Astrocyte (in vitro differentiated cells and primary cell): Measurements from ENCODE around the gene SIK3. TPM values are rescaled to one million over a fixed set of nuclear protein-coding genes. Genes with fewer than 3 reads are reported as not detected.

Source experiments
- DNase-seq: peaks from one replicate; pipeline ENCODE4 v3.0.0-alpha.2; 2010; ENCODE audit warnings: low read depth
- FAIRE-seq: peaks from 2 replicates; lab custom pipeline; 2011; peaks lifted over from hg19 to GRCh38; lab: Jason Lieb, UNC
- H2AFZ ChIP-seq: 2 replicates; pipeline ENCODE4 v1.6.0; 2012; ENCODE audit warnings: low read depth, low read length, inconsistent platforms
- H3K27ac ChIP-seq: 2 replicates; pipeline ENCODE4 v1.5.1; 2011; ENCODE audit warnings: low read depth, low read length, inconsistent platforms
- H3K27me3 ChIP-seq: 2 replicates; pipeline ENCODE4 v1.6.0; 2011; ENCODE audit warnings: low read length, inconsistent platforms; ENCODE audit not compliant: insufficient read depth
- H3K36me3 ChIP-seq: 2 replicates; pipeline ENCODE4 v1.5.1; 2011; ENCODE audit warnings: low read length, inconsistent platforms; ENCODE audit not compliant: insufficient read depth
- H3K4me1 ChIP-seq: 2 replicates; pipeline ENCODE4 v1.5.1; 2011; ENCODE audit warnings: low read length, inconsistent platforms; ENCODE audit not compliant: insufficient read depth
- H3K4me2 ChIP-seq: 2 replicates; pipeline ENCODE4 v1.6.0; 2012; ENCODE audit warnings: low read length, inconsistent platforms
- H3K4me3 ChIP-seq: 2 replicates; pipeline ENCODE4 v1.5.1; 2011; ENCODE audit warnings: low read depth, mild to moderate bottlenecking, low read length, inconsistent platforms; ENCODE audit not compliant: insufficient read depth
- H3K79me2 ChIP-seq: 2 replicates; pipeline ENCODE4 v1.6.0; 2012; ENCODE audit warnings: mild to moderate bottlenecking, low read length, inconsistent platforms; ENCODE audit not compliant: insufficient read depth
- H3K9ac ChIP-seq: 2 replicates; pipeline ENCODE4 v1.6.0; 2012; ENCODE audit warnings: mild to moderate bottlenecking, low read length, inconsistent platforms
- H3K9me3 ChIP-seq: 2 replicates; pipeline ENCODE4 v1.5.1; 2012; ENCODE audit warnings: low read depth, mild to moderate bottlenecking, low read length, inconsistent platforms; ENCODE audit not compliant: insufficient read depth
- H4K20me1 ChIP-seq: 2 replicates; pipeline ENCODE4 v1.6.0; 2012; ENCODE audit warnings: low read length, inconsistent platforms; ENCODE audit not compliant: insufficient read depth
- H3K27ac Mint-ChIP-seq: one replicate; pipeline ENCODE4 v1.8.0; 2021; ENCODE audit warnings: mild to moderate bottlenecking, mixed read lengths; ENCODE audit not compliant: unreplicated experiment
- H3K27me3 Mint-ChIP-seq: one replicate; pipeline ENCODE4 v1.8.0; 2021; ENCODE audit warnings: low read depth, mixed read lengths; ENCODE audit not compliant: unreplicated experiment
- H3K36me3 Mint-ChIP-seq: one replicate; pipeline ENCODE4 v1.8.0; 2021; ENCODE audit warnings: low read depth, mixed read lengths; ENCODE audit not compliant: unreplicated experiment
- H3K4me1 Mint-ChIP-seq: one replicate; pipeline ENCODE4 v1.8.0; 2021; ENCODE audit warnings: low read depth, mixed read lengths; ENCODE audit not compliant: unreplicated experiment
- H3K4me3 Mint-ChIP-seq: one replicate; pipeline ENCODE4 v1.8.0; 2021; ENCODE audit warnings: mild to moderate bottlenecking, moderate library complexity, mixed read lengths; ENCODE audit not compliant: unreplicated experiment
- H3K9me3 Mint-ChIP-seq: one replicate; pipeline ENCODE4 v1.8.0; 2021; ENCODE audit warnings: mild to moderate bottlenecking, mixed read lengths; ENCODE audit not compliant: unreplicated experiment
- EZH2 ChIP-seq: IDR thresholded peaks from 2 replicates; pipeline ENCODE4 v1.6.1; 2012; ENCODE audit warnings: mild to moderate bottlenecking, low read length, inconsistent platforms; ENCODE audit not compliant: insufficient read depth
- total RNA-seq: library from RNA; stranded (reverse); gene quantifications from 2 replicates; pipeline ENCODE4 v1.2.1, GENCODE V29; 2021
- TF ChIP-seq, protein P1 (sequence below): IDR thresholded peaks from 2 replicates; pipeline ENCODE4 v1.5.1; 2011; ENCODE audit warnings: low read depth, mild to moderate bottlenecking, inconsistent platforms, low read length, moderate library complexity; ENCODE audit not compliant: insufficient read depth

SIK3 gene
- total RNA-seq, 1 donor from 2014 or later = 34.4 TPM

DNA sequence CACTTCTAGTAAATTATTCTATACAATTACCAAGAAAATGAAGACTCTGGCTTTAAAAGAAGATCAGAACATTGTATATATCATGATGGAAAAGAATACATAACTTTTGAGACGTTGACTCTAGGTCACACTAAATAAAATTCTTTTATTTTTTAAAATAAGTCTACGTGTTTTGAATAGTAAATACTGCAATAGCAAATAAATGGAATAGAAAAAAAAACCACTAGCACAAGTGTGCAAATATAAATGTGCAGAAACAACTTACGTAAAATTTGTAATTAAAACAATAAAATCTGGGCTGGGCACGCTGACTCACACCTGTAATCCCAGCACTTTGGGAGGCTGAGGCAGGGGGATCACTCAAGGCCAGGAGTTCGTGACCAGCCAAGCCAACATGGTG, 17.9 kb downstream of the SIK3 start:
- Histone ChIP-seq H4K20me1 (peaks cover 67% of the 10 kb centered on the region), H3K27ac (no peak overlapping the region), H3K9ac (no peak overlapping the region), H3K9me3 (no peaks in the 10 kb centered on the region), H3K36me3 (no peaks in the 10 kb centered on the region), H3K27me3 (no peaks in the 10 kb centered on the region), H3K4me2 (no peak overlapping the region), H3K4me1 (no peaks in the 10 kb centered on the region), H2AFZ (no peak overlapping the region), H3K79me2 (peaks cover 69% of the 10 kb centered on the region), H3K4me3 (no peak overlapping the region)
- no peaks in the 10 kb centered on the region for H3K27me3 Mint-ChIP-seq
- TF ChIP-seq EZH2 = no peak
- TF ChIP-seq, protein P1, sequence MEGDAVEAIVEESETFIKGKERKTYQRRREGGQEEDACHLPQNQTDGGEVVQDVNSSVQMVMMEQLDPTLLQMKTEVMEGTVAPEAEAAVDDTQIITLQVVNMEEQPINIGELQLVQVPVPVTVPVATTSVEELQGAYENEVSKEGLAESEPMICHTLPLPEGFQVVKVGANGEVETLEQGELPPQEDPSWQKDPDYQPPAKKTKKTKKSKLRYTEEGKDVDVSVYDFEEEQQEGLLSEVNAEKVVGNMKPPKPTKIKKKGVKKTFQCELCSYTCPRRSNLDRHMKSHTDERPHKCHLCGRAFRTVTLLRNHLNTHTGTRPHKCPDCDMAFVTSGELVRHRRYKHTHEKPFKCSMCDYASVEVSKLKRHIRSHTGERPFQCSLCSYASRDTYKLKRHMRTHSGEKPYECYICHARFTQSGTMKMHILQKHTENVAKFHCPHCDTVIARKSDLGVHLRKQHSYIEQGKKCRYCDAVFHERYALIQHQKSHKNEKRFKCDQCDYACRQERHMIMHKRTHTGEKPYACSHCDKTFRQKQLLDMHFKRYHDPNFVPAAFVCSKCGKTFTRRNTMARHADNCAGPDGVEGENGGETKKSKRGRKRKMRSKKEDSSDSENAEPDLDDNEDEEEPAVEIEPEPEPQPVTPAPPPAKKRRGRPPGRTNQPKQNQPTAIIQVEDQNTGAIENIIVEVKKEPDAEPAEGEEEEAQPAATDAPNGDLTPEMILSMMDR = no peak
- H3K4me1 Mint-ChIP-seq = peaks cover 34% of the 10 kb centered on the region
- H3K4me3 Mint-ChIP-seq = no peak overlapping the region
- H3K27ac Mint-ChIP-seq = no peak overlapping the region
- no peaks in the 10 kb centered on the region for H3K9me3 Mint-ChIP-seq
- FAIRE-seq = no peak
- H3K36me3 Mint-ChIP-seq = no peaks in the 10 kb centered on the region
- DNase-seq = no peak

GRCh38 chr11:117076941-117077691, 21.1 kb downstream of the SIK3 start:
- Histone ChIP-seq H4K20me1 (peaks cover 65% of the 10 kb centered on the region), H3K4me3 (no peak overlapping the region), H3K79me2 (peaks cover 48% of the 10 kb centered on the region), H3K36me3 (no peaks in the 10 kb centered on the region), H3K27me3 (no peaks in the 10 kb centered on the region), H3K4me1 (peaks cover 10% of the 10 kb centered on the region), H3K4me2 (no peak overlapping the region), H2AFZ (no peak overlapping the region), H3K27ac (no peak overlapping the region), H3K9ac (no peak overlapping the region), H3K9me3 (no peaks in the 10 kb centered on the region)
- Mint-ChIP-seq H3K27me3 (no peaks in the 10 kb centered on the region), H3K36me3 (no peaks in the 10 kb centered on the region), H3K27ac (no peak overlapping the region), H3K9me3 (no peaks in the 10 kb centered on the region), H3K4me3 (no peak overlapping the region), H3K4me1 (peaks cover 39% of the 10 kb centered on the region)
- FAIRE-seq (no peak), DNase-seq (no peak)
- TF ChIP-seq, protein P1 = no peak
- no peak for TF ChIP-seq EZH2

- H3K79me2 ChIP-seq = peaks cover 35% of the 10 kb centered on the region
- no peaks in the 10 kb centered on the region for H3K36me3 Mint-ChIP-seq
- H4K20me1 ChIP-seq = peaks cover 76% of the 10 kb centered on the region
- H3K27me3 Mint-ChIP-seq = no peaks in the 10 kb centered on the region
- no peak overlapping the region for H3K4me2 ChIP-seq
- peak; percentile 59 for DNase-seq
- TF ChIP-seq, protein P1 = no peak
- no peak for TF ChIP-seq EZH2
- no peak overlapping the region for H3K27ac ChIP-seq
- no peak overlapping the region for H2AFZ ChIP-seq
- H3K4me3 ChIP-seq = no peak overlapping the region
- no peak for FAIRE-seq
- H3K9me3 ChIP-seq = no peaks in the 10 kb centered on the region
- H3K9me3 Mint-ChIP-seq = no peaks in the 10 kb centered on the region
- H3K4me1 Mint-ChIP-seq = peaks cover 46% of the 10 kb centered on the region
- H3K27ac Mint-ChIP-seq = no peak overlapping the region
- no peak overlapping the region for H3K4me3 Mint-ChIP-seq
- H3K27me3 ChIP-seq = no peaks in the 10 kb centered on the region
- H3K36me3 ChIP-seq = no peaks in the 10 kb centered on the region
- peaks cover 12% of the 10 kb centered on the region for H3K4me1 ChIP-seq
- no peak overlapping the region for H3K9ac ChIP-seq
These were observed 23.0 kb downstream of the SIK3 start for GRCh38 chr11:117075186-117075585.
